AG08395 (cell line): ENCODE measurements around the gene HOPX.
"Not testable (repeated sequence)": the region's sequence is repeated elsewhere in the genome, so short reads cannot be mapped to it uniquely, and the experiment has no call there.

Source experiments
- DNase-seq: peaks from one replicate; pipeline ENCODE4 v3.0.0; 2012; ENCODE audit warnings: mixed read lengths, low spot score

HOPX gene

DNA sequence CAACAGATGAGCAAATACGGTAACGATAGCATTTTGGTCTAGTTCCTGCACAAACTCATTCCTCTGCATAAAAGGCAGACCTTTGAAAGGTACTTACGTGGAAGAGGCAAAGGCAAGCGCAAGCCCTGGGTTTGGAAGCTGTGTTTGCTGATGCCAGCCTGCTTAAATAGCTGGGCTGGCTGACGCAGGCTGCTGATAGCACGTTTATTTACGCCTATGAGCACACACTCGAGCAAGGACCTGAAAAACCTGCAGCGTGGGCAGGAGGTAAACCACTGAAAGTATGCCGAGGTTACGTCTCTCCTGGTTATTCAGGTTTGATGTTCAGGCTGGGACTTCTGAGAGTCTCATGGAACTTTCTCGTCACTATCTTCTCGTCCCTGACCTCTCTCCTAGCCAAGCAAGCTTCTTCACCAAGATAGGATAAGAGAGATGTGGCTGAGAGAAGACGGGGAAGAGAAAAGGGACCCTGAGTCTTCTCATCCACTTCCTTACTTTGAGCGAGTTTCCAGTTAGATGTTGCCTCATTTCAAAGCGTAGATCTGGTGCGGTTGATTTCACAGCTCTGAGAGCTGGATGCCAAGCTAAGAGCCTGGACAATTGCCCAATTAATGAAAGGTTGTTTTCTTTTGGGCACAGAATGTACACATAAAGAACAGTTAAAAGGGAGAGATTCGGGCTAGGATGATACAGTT is at the start of gene HOPX:
Gene HOPX, minus strand, starts transcription at position 139 of the 695 bp plus-strand sequence. CDS start 23,480 bp downstream, outside the sequence.
- no peak for DNase-seq

- DNase-seq: no peak
These were observed 49.0 kb upstream of the HOPX start for GRCh38 chr4:56730097-56730496.

- peak; percentile 29 for DNase-seq
These were observed 47.4 kb upstream of the HOPX start for GRCh38 chr4:56728512-56728911.

GRCh38 chr4:56727150-56727549 is 46.1 kb upstream of the HOPX start:
- DNase-seq: no peak

- DNase-seq: not testable (repeated sequence)
These were observed 45.5 kb upstream of the HOPX start for GRCh38 chr4:56726593-56726992.

GRCh38 chr4:56723659-56724230 is 42.6 kb upstream of the HOPX start:
- DNase-seq: no peak

GRCh38 chr4:56723201-56723605 is 42.1 kb upstream of the HOPX start:
- DNase-seq: no peak

GRCh38 chr4:56708146-56708545 is 27.1 kb upstream of the HOPX start:
- DNase-seq: no peak

GRCh38 chr4:56705966-56706365 is 24.9 kb upstream of the HOPX start:
- DNase-seq: no peak

DNA sequence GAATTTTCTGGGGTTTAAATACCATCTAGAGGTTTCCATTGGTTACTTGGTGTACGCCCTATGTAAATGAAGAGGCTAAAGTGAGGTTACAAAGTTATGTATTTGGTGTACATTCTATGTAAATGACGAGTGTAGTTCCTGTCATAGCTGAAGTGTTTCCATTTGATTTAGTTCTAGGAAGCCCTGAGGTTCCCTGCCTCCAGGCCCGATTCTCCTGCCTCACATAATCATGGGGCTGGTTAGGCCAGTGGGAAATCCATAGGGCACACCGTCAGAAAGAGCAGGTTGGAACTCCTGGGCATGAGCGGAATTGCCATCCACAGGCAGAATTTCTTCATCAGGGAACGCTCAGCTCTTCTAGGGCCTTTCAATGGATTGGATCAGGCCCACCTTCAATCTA is 24.2 kb upstream of the HOPX start:
- DNase-seq: no peak

GRCh38 chr4:56704089-56704871 is 23.2 kb upstream of the HOPX start:
- peak; percentile 43 for DNase-seq

GRCh38 chr4:56703378-56703777 is 22.3 kb upstream of the HOPX start:
- no peak for DNase-seq

- DNase-seq: no peak
These were observed 20.5 kb upstream of the HOPX start for GRCh38 chr4:56701644-56702043.

DNA sequence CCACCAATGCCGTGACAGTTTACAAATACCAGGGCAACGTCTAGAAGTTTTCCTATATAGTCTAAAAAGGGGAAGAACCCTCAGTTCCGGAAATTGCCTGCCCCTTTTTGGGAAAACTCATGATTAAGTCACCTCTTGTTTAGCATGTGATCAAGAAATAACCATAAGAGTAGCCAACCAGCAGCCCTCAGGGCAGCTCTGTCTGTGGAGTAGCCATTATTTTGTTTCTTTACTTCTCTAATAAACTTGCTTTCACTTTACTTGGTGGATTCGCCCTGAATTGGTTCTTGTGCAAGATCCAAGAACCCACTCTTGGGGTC is 20.0 kb upstream of the HOPX start:
- no peak for DNase-seq

DNA sequence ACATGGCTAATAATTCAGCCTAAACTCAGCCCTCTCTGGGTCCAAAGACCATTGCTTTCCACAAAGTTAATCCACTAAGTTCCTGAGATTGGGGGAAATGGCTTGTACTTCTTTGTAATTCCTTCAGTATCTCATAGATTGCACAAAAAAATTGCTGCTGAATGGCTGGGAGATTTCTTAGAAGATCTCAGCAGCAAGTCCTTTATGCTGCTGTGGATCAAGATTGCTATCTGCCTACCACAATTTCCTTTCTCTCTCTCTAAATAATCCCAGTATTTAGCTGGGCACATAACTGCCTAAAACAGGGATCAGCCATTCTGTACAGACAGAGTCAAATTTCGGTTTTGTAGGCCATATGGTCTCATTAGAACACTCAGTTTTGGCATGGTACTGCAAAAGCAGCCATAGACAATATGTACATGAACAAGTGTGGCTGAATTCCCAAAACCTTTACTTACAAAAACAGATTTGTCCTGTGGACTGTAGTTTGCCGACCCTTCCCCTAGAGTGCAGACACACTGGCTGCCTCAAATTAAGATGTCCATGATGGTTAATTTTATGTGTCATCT is 18.5 kb upstream of the HOPX start:
- DNase-seq: no peak

DNA sequence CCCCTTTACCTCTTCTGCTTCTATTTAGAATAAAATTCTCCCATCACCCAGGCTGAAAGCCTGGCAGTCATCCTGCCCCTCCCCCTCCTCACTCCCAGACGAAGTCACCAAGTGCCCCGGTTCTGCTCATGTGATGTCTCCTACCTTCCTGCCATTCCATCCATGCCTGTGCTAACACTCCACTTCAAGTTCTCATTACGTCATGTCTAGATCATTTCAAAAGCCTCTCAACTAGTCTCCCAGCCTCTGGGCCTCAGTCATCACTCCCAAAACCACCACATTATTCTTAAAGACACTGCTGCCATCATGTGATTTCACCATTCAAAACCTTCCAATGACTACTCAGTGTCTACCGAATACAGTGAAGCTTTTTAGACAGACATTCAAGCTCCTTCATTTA is 17.2 kb upstream of the HOPX start:
- peak; percentile 11 for DNase-seq

GRCh38 chr4:56696056-56696455 is 15.0 kb upstream of the HOPX start:
- no peak for DNase-seq

- DNase-seq: not testable (repeated sequence)
These were observed 12.4 kb upstream of the HOPX start for GRCh38 chr4:56693476-56693875.

- DNase-seq: no peak
These were observed 11.5 kb upstream of the HOPX start for GRCh38 chr4:56692576-56692975.

- DNase-seq: no peak
These were observed 10.3 kb upstream of the HOPX start for GRCh38 chr4:56691425-56691824.

DNA sequence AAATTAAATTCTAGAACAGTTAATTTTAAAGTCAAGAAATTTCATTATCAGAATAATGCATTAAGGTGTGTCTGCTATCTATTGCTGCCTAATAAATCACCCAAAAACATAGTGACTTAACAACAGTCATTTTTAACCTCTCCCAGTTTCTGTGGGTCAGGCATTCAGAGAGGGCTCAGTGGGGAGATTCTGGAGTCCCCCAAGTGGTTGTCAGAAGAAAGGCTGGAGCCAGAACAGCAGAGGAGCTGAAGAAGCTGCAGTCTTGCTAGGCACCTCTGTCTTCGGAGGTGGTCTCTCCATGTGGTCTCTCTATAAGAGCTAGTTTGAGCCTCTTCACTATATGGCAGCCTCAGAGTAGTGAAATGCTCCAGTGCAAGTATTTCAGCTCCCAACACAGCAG is 9.3 kb upstream of the HOPX start:
- no peak for DNase-seq

GRCh38 chr4:56689201-56689969 is 8.3 kb upstream of the HOPX start:
- no peak for DNase-seq
